ENCODE data around the gene CCDC192.

- TF ChIP-seq CTCF (IDR thresholded peaks at IDR 0.05) (no peak), POLR2A (IDR thresholded peaks at IDR 0.05) (no peak)
Observed at GRCh38 chr5:127754706-127755105, 51.5 kb downstream of the CCDC192 start.
